H1 (cell line): Measurements from ENCODE around the gene HTR2B. TPM values are rescaled to one million over a fixed set of nuclear protein-coding genes. Genes with fewer than 3 reads are reported as not detected.

Experiments
- CEBPB ChIP-seq: IDR thresholded peaks from 2 replicates; pipeline ENCODE4 v1.6.1; 2012; ENCODE audit warnings: low read depth, low read length
- FOSL1 ChIP-seq: IDR thresholded peaks from 2 replicates; pipeline ENCODE4 v1.6.1; 2011; ENCODE audit warnings: mild to moderate bottlenecking, low read depth, low read length, moderate library complexity; ENCODE audit not compliant: insufficient read depth
- KDM4A ChIP-seq: IDR thresholded peaks from one replicate; pipeline ENCODE4 v1.7.1; 2012; ENCODE audit warnings: low read depth, mild to moderate bottlenecking, moderate library complexity, low read length, inconsistent platforms; ENCODE audit not compliant: severe bottlenecking
- NANOG ChIP-seq: IDR thresholded peaks from 2 replicates; pipeline ENCODE4 v1.6.1; 2011; ENCODE audit warnings: low read length, low read depth, mild to moderate bottlenecking, inconsistent platforms; ENCODE audit not compliant: insufficient read depth, poor library complexity, severe bottlenecking
- POLR2A ChIP-seq, 2 experiments: IDR thresholded peaks; 1 replicate in 1 of 2; 2 replicates in 1 of 2; pipeline ENCODE4 v1.6.1; 2011; ENCODE audit warnings: low read depth in 2 of 2, low read length in 2 of 2, mild to moderate bottlenecking in 2 of 2; ENCODE audit errors: control extremely low read depth in 1 of 2
- RFX5 ChIP-seq: IDR thresholded peaks from 2 replicates; pipeline ENCODE4 v1.6.1; 2011; ENCODE audit warnings: low read depth, low read length, improper control_type of control experiment, borderline replicate concordance
- RNF2 ChIP-seq: fragments of 200-900, 300-1000 bp; sonication (generic); IDR thresholded peaks from 2 replicates; pipeline ENCODE4 v1.7.1; 2016; ENCODE audit warnings: borderline replicate concordance, low read depth, mild to moderate bottlenecking, antibody characterized with exemption, low read length; ENCODE audit not compliant: poor library complexity, severe bottlenecking; ENCODE audit errors: missing control alignments
- SRF ChIP-seq: IDR thresholded peaks from 2 replicates; pipeline ENCODE4 v1.6.1; 2011; ENCODE audit warnings: mild to moderate bottlenecking, low read depth, low read length, moderate library complexity
- SUZ12 ChIP-seq: fragments of 200-600 bp; sonication (generic); IDR thresholded peaks from 2 replicates; pipeline ENCODE4 v1.6.1; 2012; ENCODE audit warnings: mild to moderate bottlenecking, inconsistent platforms, low read length, moderate library complexity, mixed read lengths
- TAF1 ChIP-seq: IDR thresholded peaks from 2 replicates; pipeline ENCODE4 v1.6.1; 2011; ENCODE audit warnings: mild to moderate bottlenecking, low read depth, low read length
- polyA plus RNA-seq, 7 experiments: library from polyadenylated mRNA; depleted of rRNA in 3 of 7; stranded (reverse) in 5 of 7; unstranded in 2 of 7; fragments of >200 nt in 5 of 7; fragments of 200-250 nt in 2 of 7; gene quantifications; 1 replicate in 5 of 7; 2 replicates in 1 of 7; 4 replicates in 1 of 7; pipeline versions ENCODE4 v1.2.1 to v1.2.3, GENCODE V29; 2011 to 2013; ENCODE audit warnings: missing spikeins in 2 of 7, mixed read lengths in 2 of 7
- total RNA-seq: library from RNA; stranded (reverse); fragmentation: NEBNext Ultra II Directional; extraction: Animal tissue kit (Norgen Biotek cat#: 25700); gene quantifications from 2 replicates; pipeline ENCODE4 v1.2.1, GENCODE V29; 2021
- TF ChIP-seq, protein P1 (sequence below): IDR thresholded peaks from 2 replicates; pipeline ENCODE4 v1.6.1; 2012; ENCODE audit warnings: low read length, inconsistent platforms

HTR2B gene
- total and polyA plus RNA-seq, 2 of the 8 experiments (the other 6 are each of a cell fraction or from before 2014, with no cell fraction given), result not detected

DNA sequence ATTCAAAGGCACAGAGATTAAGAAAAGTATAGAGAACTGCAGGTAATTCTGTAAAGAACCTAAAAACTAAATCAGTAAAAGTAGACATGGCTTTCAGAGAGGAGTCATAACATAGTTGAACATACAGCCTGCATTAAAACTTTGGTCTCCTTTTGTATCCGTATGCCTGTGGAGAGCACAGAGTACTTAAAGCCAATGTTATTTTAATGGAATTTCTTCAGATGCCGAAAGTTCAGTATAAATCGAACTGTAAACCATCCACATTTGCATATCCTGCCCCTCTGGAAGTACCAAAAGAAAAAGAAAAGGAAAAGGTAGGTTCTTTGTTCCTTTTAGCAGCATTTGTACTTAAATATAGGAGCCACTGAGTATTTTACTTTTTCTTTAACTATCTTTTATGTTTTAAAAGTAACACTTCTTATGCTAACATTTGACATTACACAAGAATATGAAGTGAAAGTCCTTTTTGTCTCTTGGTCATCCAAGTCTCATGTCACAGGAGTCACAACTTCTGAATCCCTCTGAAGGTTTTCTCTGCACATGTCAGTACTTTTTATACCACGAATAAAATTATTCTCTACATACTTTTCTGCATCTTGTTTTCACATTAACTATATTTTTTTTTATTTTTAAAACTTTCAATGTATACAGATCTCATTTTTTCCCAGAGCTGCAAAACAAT lies 38.7 kb upstream of the HTR2B start (continued):
- TF ChIP-seq KDM4A (no peak), TAF1 (no peak), NANOG (no peak), SUZ12 (no peak), RFX5 (no peak), RNF2 (no peak), FOSL1 (no peak), SRF (no peak), POLR2A (IDR thresholded peaks at IDR 0.05; ENCODE audit: control extremely low read depth in 1 of 2, low read depth in 2 of 2, low read length in 2 of 2) (no peak), CEBPB (no peak)
- TF ChIP-seq, protein P1, sequence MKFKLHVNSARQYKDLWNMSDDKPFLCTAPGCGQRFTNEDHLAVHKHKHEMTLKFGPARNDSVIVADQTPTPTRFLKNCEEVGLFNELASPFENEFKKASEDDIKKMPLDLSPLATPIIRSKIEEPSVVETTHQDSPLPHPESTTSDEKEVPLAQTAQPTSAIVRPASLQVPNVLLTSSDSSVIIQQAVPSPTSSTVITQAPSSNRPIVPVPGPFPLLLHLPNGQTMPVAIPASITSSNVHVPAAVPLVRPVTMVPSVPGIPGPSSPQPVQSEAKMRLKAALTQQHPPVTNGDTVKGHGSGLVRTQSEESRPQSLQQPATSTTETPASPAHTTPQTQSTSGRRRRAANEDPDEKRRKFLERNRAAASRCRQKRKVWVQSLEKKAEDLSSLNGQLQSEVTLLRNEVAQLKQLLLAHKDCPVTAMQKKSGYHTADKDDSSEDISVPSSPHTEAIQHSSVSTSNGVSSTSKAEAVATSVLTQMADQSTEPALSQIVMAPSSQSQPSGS, result no peak
